KG1 (cell line): ENCODE results near the gene POLR2J.

Experiments used
- DNase-seq: peaks from one replicate; lab custom pipeline; 2025; lab: John Stamatoyannopoulos, UW

POLR2J gene

GRCh38 chr7:102436118-102436517 lies 42.6 kb downstream of the POLR2J start:
- DNase-seq: no peak

- no peak for DNase-seq
Measured at GRCh38 chr7:102434039-102434486, 44.7 kb downstream of the POLR2J start.

- DNase-seq: no peak
Measured at GRCh38 chr7:102433219-102434038, 45.3 kb downstream of the POLR2J start, which contains the start of gene ORAI2. TSS of gene ORAI2 (plus strand) at chr7:102433575. CDS start at chr7:102438957, 5,382 bp downstream.

- DNase-seq: no peak
Measured at GRCh38 chr7:102432442-102433218, 46.1 kb downstream of the POLR2J start.

GRCh38 chr7:102431617-102432298 lies 47.0 kb downstream of the POLR2J start:
- no peak for DNase-seq

- DNase-seq: no peak
Measured at GRCh38 chr7:102429141-102429899, 49.4 kb downstream of the POLR2J start.

- no peak for DNase-seq
Measured at GRCh38 chr7:102427019-102427405, 51.7 kb downstream of the POLR2J start.

- DNase-seq: no peak
Measured at GRCh38 chr7:102426268-102427018, 52.3 kb downstream of the POLR2J start.

- DNase-seq: no peak
Measured at GRCh38 chr7:102425639-102426267, 53.0 kb downstream of the POLR2J start.

GRCh38 chr7:102424787-102425218 lies 53.9 kb downstream of the POLR2J start:
- no peak for DNase-seq

- no peak for DNase-seq
Measured at GRCh38 chr7:102424129-102424551, 54.6 kb downstream of the POLR2J start.
